Activated CD4-positive, alpha-beta T cell treated with anti-CD3 and anti-CD28 coated beads, Interleukin-2, amount 50 U/mL, for 24 hours (primary cell): Measurements from ENCODE around the gene SLC22A8.
A peak's percentile ranks its signal among the peaks of the same experiment; 100 is the strongest.
"Not testable (repeated sequence)": the region's sequence is repeated elsewhere in the genome, so short reads cannot be mapped to it uniquely, and the experiment has no call there.

Experiments
- DNase-seq, 2 donors: peaks; one replicate each; pipeline ENCODE4 v3.0.0-alpha.2; 2020; ENCODE audit warnings: low read depth in 1 of 2, low spot score in 1 of 2

SLC22A8 gene, protein sequence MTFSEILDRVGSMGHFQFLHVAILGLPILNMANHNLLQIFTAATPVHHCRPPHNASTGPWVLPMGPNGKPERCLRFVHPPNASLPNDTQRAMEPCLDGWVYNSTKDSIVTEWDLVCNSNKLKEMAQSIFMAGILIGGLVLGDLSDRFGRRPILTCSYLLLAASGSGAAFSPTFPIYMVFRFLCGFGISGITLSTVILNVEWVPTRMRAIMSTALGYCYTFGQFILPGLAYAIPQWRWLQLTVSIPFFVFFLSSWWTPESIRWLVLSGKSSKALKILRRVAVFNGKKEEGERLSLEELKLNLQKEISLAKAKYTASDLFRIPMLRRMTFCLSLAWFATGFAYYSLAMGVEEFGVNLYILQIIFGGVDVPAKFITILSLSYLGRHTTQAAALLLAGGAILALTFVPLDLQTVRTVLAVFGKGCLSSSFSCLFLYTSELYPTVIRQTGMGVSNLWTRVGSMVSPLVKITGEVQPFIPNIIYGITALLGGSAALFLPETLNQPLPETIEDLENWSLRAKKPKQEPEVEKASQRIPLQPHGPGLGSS

DNA sequence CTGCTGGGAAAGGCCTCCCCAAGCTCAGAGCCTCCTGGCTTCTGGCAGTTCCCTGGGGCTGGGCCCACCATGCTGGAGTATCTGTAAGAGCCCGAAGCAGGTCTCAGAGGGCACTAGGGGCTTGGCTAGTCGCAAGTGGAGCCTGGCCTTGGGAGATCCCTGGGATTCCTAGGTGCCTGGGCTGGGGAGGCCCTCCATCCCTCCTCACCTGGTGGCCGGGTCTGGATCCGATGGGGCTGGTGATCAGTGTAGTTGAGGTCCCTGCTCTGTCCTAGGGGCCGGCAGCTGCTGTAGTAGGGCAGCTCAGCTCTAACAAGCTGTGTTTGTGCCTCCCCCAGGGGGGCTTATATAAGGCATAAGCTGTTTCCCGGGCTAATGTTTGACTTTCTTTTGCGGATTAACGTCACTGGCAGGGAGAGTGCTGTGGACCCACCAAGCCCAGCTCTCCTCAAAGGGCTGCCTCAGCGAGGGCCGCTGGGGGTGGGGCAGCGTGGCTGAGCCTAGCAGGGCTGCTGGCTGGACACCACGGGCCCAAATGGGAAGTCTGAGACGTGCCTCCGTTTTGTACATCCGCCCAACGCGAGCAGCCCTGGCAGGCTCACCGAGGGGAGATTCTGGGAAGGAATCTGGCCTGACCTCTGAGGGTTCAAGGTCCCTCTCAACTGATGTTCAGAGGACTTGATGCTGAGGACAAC is at the start of gene SLC22A8:
SLC22A8 (minus strand) TSS at position 321 of the 695 bp plus-strand sequence. CDS start 883 bp downstream, outside the sequence.
- DNase-seq = no peak

DNA sequence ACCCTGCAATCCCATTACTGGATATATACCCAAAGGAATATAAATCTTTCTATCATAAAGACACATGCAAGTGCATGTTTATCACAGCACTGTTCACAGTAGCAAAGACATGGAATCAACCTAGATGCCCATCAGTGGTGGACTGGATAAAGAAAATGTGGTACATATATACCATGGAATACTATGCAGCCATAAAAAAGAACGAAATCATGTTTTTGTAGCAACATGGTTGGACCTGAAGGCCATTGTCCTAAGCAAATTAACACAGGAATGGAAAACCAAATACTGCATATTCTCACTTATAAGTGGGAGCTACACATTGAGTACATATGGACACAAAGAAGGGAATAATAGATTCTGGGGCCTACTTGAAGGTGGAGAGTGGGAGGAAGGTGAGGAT is 30.6 kb upstream of the SLC22A8 start:
- not testable (repeated sequence) for DNase-seq

DNA sequence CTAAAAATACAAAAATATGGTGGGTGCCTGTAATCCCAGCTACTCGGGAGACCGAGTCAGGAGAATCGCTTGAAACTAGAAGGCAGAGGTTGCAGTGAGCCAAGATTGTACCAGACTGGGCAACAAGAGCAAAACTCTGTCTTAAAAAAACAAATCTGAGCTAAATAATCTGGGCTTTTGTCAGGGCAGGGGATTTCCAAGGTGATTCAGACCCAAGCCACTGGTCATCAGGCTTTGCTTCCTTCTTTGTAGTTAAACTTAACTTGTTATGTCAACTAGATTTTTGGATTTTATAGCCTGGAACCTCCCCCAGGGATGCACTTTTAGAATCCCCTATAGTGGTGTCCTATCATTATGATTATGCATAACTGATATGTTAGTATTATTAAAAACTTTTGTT is 27.0 kb upstream of the SLC22A8 start:
- DNase-seq = no peak

DNA sequence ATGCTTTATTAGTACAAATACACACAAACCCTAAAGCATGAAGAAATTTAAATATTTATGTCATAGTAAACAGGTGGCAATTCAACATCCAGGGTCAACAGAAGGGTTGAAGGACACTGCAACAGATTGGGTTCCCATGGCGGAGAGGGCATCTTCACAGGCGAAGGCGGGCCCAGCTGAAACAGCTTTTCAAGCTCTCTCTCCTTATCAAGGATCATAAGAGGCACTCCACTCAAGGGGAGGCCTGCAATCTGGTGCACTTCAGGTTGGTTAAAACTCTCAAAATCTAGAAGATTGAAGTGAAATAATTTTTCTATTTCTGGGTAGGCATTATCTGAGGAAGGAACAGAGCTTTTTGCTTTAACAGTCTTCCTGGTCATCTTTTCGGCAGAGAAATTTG is 16.8 kb upstream of the SLC22A8 start:
- no peak for DNase-seq

DNA sequence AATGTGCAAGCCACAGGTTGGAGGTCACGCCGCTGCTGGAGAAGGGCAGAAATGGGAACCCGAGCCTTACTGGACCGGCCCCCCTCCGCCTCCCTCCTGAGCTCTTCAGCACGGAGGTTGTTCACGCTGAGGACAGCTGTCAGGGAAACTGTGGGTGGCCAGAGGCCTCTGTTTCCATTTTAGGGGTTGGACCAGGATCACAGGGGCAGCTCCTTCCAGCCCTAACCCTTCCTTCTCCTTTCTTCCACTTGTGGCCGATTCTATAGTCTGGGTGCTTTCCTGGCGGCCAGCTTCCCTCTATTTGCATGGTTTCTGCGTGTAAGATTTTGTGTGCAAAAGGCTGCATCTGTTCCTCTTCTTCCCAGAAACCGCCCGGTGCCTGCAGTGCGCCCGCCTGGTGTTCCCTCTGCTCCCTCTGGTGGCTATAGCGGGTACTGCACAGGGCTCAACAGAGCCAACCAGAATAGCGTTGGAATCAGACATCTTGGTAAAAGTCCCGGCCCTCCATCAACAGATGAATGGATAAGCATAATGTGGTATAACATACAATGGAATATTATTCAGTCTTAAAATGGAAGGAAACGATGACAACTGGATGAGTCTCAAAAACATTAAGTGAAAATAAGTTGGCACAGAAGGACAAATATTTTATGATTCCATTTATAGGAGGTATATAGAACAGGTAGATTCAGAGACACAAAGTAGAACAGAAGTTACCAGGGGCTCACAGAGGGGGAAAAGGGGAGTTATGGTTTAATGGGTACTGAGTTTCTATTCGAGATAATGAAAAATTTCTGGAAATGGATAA is 8.4 kb upstream of the SLC22A8 start:
- peak; percentile 84 to 87 for DNase-seq

DNA sequence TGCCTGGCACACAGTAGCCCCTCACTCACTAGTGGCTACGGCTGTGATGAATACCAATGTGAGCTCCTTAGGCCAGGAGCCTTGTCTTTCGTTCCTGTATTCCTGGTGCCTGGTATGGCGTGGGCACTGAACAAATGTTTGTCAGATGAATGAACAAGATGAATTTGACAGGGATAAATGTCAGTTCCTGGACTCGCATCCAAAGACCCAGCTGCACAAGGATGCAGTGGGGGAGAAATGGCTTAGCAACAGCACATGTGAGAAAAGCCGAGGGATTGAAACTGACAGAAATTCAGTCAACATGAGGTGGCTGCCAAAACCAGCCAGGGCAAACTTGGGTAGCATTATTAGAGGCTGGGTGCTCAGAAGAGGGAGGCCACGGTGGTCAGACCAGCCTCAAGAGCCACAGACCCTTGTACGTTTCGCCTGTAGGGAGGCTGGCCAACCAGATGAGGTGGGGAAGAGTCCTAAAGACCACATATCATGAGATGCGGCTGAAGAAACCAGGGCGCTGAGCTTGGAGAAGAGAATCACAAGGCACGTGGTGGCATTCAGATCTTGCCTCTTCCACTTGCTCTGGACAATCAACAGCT is 7.7 kb upstream of the SLC22A8 start:
- DNase-seq = no peak

DNA sequence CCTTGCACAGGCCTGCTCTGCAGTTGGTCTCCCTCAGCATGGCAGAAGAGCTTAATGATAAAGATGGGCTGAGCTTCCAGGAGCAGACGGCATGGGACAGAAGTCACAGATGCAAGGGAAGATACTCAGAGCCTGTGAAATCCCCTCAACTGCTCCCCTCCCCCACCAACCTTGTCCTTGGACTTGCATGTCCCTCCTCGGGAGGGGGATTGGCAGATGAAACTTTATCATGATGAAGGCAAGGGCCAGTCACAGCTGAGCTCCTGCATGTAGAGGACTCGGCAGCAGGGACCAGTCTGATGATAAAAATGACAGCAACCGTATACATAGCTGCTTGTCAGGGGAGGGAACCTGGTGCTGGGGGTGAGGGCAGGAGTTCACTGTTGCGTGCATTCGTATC is 6.8 kb upstream of the SLC22A8 start:
- DNase-seq = no peak

DNA sequence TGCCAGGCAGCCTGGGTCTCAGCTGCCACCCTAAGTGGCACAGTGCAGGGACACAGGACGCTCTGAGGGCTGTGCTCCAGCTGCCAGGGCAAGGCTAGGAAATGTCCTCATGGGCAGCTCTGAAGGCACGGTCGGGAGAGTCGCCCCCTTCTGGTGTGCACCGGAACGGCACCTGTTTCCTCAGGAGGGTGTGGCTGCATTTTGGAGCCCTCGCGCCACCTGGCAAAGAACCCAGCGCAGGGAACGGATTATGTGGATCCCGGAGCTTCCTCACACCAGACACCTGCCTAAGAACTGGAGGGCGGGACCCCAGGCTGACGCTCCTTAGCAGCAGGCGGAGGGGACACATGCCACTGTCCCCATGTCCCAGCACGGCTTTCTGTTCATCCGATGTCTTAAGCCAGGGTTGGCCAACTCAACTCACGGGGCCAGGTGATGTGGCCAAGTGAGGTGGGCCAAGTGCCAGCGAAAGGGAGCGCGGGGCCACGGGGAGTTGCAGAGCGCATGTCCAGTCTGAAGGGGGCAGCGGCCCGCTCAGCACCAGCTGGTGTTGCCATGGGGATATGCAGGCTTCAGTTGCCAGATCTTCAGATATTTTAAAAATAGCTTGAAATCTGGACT is 5.1 kb upstream of the SLC22A8 start:
- peak in 1 of 2 donors; percentile 11 for DNase-seq

DNA sequence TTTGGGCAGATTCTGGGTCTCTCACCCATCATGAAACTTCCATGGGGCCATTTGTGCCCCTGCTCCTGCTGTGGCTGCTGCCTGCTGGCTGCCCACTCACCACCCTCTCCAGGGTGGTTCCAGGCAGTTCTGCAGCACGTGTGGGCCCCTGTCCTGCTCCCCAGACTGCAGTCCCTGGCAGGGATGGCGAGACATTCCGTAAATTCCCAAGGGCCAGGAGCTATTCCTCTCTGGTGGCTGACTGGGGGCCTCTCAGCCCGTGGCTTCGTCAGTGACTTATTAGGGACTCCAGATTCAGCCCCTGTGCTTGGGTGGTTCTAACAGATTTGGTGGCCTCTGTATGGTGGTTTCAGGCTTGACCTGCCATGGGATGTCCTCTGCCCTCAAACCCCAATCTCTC is 3.9 kb upstream of the SLC22A8 start:
- DNase-seq = no peak

DNA sequence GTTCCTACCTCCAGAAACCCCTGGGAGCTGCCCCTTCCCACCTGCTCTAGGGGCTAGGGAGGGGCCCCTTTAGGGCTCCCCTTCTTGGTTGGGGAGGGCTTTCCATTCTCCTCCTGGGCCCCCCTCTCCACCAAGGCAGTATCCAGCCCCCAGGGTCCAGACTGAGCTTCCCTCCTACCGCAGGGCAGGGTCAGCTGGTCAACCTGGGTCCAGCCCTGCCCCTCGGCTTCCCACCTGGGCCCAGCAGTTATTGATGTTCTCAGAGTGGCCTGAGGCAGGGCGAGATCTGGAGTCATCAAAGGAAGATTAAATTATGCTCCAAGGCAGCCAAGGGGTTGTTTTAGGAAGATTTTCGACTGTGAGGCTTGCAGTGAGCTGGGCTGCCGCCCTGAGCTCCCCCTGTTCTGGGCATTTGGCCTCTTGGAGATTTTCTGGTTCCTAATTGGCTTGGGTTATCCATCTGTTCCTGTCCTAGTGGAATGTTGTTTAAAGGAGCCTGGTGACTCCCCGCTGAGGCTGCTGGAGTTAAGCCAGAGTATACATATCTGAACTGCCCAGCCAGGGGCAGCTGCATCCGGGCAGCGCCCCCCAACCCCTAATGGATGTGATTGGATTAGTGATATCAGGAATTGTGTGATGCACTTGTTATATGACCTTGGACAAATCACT is 1.8 kb upstream of the SLC22A8 start:
- DNase-seq = no peak

DNA sequence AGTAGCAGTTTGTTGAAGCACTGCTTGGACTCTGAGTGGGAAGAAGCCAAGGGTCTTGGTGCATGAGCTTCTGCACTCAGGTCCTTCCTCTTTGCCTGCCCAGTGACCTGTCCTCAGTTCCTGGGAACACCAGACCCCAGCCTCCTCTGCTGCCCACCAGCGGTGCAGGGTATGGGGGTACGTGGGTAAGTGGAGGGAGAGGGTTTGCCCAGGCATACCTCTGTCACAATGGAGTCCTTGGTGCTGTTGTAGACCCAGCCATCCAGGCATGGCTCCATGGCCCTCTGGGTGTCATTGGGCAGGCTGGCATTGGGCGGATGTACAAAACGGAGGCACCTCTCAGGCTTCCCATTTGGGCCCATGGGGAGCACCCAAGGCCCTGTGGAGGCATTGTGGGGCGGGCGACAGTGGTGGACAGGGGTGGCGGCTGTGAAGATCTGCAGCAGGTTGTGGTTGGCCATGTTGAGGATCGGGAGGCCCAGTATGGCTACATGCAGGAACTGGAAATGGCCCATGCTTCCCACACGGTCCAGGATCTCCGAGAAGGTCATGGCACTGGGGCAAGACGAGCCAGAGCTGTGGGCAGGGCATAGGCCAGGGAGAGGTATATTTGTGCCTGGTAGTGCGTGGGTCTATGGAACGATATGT is 1.1 kb downstream of the SLC22A8 start:
- DNase-seq = no peak

DNA sequence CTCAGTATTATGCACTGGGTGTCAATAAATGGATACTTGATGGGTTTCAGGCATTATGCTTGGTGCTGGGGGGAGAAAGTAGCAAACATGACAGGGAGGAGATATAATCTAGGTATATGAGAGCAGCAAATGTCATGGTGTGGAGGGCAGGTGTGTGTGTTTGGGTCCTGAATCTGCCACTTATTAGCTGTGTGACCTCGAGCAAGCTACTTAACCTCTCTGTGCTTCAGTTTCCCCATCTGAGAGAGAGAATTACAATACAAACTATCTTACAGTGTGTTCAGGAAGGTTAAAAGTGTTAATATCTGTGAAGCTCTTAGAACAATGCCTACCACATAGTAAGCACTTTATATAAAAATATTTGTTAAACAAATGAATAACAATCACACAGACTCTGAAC is 2.8 kb downstream of the SLC22A8 start:
- DNase-seq = no peak

DNA sequence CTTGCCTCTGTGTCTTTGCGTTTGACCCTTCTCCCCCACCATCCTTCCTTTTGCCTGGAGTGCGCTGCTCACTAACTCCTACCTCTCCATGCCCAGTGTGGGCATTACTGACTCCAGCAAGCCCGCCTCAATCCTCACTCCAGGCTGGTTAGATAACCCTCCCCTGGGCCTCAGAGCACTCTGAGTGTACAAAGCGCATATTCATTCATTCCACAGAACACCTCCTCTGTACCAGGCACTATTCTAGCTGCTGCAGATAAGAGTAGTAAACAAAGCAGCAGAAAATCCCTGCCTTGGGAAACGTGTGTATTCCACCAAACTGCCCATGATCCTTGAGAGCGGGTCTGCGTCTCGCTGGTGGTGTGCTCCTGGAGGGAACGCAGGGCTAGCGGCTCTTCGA is 3.2 kb downstream of the SLC22A8 start:
- DNase-seq = no peak

DNA sequence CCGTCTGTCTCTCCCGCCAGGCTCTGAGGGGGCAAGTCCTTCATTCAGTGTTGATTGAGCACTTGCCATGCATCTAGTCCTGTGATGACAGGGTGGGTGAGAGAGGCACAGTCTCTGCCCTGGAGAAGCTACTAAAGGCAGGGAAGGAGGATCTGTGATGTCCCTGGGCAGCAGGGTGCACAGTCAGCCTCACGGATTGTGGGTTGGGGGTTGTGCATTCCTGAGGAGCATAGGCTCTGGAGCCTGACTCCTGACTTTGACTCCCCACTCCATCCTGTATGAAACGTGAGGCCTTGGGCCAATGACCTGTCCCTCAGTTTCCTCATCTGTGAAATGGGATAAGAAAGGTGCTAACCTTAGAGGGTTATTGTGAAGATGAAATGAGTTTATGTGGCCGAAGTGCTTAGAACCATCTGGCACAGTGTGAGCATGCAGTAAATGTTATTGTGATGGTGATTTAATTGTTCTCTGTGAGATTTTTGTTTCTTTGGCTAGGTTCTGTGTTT is 4.7 kb downstream of the SLC22A8 start:
- DNase-seq = no peak

DNA sequence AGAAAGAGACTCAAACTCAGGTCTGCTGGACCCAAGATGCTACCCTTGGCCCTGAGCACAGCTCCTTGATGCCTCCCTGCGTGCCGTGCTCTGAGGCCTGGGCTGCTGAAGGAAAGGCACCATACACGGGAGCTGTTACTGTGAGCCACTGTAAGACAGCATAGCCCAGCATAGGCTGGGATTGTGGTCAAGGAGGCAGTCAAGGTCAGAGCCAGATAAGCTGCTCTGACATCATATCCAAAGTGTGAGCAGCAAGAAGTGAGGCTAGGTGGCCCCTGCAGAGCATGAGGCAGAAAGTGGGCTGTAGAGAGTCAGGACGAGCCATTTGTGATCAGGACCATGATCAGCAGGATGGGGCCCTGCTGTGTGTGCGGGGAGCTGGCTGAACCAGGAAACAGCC is 7.7 kb downstream of the SLC22A8 start:
- DNase-seq = no peak

DNA sequence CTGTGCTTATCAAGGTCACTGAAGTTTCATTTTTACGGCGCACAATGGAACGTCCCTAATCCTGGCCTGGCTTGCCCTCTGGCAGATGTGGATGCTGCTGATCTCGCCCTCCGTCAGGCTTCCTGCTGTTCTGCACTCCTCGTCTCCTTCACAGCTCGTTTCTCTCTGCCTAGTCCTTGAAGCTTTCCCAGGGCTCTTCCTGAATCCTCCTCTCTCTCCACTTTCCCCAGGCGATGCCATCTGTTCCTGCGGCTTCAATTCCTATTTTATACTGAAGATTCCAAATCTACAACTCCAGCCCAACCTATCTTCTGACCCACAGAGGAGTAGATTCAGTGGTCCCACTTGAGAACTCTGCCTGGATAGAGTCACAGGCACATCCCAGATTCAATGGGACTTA is 14.2 kb downstream of the SLC22A8 start:
- DNase-seq = no peak

DNA sequence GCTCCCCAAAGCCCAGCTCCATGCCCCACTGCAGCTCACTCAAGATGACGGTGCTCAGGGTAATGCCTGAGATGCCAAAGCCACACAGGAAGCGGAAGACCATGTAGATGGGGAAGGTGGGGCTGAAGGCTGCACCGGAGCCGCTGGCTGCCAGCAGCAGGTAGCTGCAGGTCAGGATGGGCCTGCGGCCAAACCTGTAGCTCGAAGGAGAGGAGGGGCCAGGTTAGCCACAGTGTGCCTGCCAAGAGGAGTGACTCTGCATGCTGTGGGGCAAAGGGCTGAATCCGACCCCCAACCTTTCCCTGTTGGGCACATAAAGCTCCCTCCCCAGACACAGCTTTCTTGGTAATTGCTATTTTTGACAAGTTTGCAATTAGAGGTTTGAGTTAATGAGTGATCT is 16.0 kb downstream of the SLC22A8 start:
- DNase-seq = no peak

DNA sequence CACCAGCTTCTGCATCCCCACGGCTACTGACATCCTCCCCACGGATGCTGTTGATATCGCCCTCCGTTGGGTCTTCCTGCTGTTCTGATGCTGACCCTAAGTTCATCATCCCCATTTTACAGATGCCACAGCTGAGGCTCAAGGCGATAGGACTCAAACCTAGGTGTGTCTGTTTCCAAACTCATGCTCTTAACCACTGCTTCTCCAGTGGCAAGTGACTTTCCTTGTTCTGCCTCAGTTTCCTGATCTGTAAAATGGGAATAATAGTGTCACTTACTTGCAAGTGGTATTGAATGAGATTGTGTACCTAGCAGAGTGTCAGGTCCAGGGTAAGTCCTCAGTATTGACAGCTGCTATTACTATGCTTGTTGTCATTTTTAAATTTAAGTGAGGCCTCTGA is 16.5 kb downstream of the SLC22A8 start:
- DNase-seq = no peak

DNA sequence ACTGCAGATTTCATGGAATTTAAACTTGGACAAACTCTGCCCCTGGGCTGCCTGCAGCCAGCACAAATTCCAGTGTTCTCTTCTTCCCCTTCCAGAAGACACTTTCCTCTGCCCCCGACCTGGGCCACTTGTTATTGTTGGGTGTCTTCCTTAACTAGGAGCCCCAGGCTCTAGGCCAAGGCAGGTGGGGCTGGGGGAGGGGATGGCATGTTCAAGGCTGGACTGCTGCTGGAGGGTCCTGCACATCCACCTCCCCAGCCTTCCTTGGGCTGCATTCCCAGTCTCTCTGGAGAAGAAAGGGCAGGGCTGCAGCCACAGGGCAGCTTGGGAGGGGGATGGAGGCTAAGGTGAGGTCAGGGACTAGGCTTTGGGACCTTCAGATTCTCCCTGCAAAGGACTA is 19.4 kb downstream of the SLC22A8 start:
- no peak for DNase-seq
